GM21526 (cell line): Measurements from ENCODE around the gene MTA3.

Experiments used
- ATAC-seq: cut with Tn5 transposase; IDR thresholded peaks from one replicate; pipeline ENCODE4 v1.9.1; 2021; ENCODE audit warnings: moderate library complexity; ENCODE audit not compliant: unreplicated experiment, low FRiP score

Gene MTA3

GRCh38 chr2:42771546-42772153 is 203.2 kb downstream of the MTA3 start:
- no peak for ATAC-seq

GRCh38 chr2:42775186-42775585 is 206.8 kb downstream of the MTA3 start:
- no peak for ATAC-seq

GRCh38 chr2:42775810-42776209 is 207.4 kb downstream of the MTA3 start:
- ATAC-seq, result no peak

GRCh38 chr2:42777883-42778805 is 209.7 kb downstream of the MTA3 start:
- no peak for ATAC-seq

- ATAC-seq, result no peak
Observed at GRCh38 chr2:42781181-42781580, 212.7 kb downstream of the MTA3 start.

DNA sequence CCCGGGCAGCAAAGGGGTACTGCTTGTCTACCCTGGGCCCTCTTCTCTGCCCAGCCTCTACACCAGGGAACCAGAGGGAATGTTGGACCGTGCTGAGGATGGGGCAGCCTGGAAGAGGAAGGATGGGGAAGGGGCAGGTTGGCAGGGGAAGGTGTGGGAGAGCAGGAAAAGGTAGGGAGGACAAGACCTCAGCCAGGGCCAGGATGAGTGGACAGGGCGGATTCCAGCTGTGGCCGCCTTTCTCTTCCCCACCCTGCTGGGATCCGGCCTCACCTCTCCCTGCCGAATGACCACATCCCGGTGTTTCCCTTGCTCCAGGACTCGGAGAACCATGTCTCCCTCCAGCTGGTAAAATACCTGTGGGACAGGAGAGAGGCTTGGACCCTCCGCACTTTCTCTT is 215.1 kb downstream of the MTA3 start:
- ATAC-seq, result no peak

- ATAC-seq, result no peak
Observed at GRCh38 chr2:42784204-42784880, 215.9 kb downstream of the MTA3 start.

DNA sequence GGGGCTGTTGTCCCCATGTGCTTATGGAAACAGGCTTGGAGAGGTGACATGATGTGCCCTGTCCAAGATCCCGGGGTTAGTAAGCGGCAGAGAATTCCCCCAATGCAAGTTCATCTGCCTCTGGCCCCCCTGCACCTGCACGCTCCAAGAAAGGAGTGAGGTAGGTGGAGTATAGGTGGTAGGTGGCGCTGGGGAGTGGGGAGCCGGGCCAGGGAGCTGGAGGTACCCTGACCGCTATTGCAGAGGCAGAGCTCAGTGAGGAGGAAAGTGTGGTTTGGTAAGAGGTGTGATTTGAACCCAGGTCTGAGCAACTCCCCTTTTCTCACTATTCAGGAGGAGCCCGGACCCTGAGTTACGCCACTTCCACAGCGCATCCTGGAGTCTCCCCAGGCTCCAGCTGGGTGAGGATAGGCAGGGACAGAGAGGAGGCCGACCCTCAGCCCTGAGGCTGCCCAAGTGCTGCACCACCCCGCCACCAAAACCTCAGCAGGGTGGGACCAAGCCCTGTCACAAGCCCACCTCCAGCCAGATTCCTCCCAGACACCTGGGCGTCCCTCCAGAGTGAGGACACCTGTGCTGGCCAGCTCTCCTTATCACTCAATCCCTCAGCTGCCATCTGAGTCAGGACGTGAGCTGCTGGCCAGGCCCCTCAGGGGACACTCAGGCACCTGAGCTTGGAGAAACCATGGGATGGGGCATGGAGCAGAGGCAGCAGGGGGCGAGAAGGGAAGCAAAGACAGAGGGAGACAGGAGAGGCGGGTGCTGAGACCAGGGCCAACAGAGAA is 218.3 kb downstream of the MTA3 start:
- no peak for ATAC-seq

GRCh38 chr2:42787424-42787787 is 219.0 kb downstream of the MTA3 start:
- no peak for ATAC-seq

DNA sequence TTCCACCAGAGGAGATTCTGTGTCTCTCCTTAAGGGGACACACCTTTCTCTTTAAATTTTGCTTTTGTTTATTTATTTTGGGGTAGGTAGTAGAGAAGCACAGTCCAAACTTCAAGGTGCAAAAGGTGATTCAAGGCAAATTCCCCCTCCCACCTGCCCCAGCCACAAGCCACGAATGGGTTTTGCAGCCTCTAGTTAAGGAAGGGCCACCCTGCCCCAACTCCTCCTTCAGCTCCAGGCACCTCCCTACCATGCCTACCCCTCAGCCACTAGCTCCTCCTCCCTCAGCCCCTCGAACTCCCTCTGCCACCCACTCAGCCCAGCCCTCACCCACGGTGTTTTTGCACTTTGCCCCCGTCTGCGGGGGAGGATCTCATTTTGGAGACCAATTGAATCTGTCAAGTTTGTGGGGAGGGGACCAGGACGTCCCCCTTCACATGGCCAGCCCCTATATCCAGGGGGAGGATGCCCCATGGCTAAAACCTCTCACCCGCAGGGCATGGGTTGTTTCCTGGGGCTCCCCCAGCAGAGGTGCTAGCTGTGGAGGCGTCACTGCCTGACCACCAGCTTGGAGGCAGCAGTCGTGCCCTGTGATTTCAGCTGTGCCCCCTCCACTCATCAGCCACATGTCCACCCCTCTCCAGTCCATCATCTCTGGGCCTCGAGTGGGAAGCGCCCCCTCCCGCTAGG is 219.5 kb downstream of the MTA3 start:
- no peak for ATAC-seq

- no peak for ATAC-seq
Observed at GRCh38 chr2:42788478-42788793, 220.0 kb downstream of the MTA3 start.

GRCh38 chr2:42788882-42789281 is 220.4 kb downstream of the MTA3 start:
- no peak for ATAC-seq

DNA sequence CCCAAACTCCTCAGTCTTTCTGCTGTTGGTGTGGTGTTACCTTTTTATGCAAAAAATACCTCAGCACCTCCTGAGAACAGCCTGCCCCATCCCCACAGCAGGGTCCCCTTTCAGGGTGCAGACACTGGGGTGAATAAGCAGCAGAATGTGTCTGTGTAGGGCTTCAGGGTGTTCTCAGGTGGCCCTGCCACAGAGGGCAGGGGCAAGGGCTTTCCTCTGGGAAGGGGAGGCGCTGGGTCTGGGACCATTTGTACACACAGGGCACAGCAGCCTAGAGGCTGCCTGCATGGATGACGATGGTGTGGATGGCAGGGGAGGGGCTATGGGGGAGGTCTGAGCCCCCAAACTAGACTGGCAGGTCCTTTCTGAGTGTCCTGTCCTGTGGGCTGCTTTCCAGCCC is 221.3 kb downstream of the MTA3 start:
- no peak for ATAC-seq

- no peak for ATAC-seq
Observed at GRCh38 chr2:42791606-42792005, 223.2 kb downstream of the MTA3 start.

DNA sequence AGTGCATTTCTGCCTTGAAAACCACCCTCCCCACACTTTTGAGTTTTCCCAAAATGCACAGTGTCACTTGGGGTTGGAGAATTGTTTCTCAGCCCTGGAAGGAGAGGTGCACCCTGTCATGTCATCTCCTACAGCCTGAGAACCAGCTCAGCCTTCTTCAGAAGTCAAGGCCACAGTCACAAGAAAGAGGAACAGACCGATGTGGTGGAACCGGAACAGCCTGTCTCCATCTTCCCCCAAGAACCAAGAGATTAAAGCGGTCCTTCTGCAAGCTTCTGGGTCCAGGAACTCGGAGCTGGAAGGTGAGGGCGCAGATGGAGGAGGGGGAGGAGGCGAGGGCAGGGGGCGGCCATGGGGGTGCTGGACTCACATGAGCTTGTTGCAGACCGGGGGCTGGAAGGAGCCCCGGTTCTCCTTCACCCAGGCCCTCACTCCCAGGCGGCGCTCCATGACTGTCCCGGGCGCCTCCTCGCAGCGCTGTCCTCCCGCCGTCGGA is 223.7 kb downstream of the MTA3 start:
- no peak for ATAC-seq

DNA sequence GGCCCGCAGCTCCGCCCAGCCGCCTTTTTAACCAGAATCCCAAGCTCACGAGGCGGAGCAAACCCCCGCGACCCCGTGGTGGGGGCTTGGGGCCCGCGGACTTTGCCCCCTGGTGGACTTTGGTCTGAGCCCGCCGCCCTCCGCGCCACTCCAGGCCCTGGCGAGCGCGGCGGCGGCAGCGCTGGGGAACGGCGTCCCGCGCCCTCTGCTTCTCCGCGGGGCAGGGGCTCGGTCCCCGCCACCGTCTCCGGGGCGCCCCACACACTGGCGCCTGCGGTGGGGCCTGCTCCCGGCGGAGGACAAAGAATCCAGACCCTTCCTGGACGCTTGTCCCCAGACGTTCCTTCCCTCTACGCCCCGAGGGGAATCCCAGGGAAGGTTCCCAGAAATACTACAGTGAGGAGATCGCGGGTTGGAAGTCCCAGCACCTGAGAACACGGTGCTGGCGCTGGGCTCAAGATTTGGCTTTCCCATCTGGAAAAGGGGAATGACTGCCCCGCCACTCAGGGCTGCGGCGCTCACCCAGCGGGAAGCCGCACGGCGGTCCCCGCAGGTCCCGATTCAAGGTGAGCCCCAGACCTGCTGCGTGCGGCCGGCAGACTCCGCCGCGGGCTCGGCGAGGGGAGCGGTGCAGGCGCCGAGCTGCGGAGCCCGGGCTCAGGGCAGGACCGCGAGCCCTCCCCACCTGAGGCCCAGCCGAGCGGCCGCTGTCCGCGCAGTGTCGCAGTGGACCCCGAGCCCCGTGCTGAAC is 224.3 kb downstream of the MTA3 start, which contains the start of gene HAAO:
TSS of gene HAAO (minus strand) at position 1 of the 751 bp plus-strand sequence. CDS start 47 bp downstream, outside the sequence.
- ATAC-seq, result no peak

GRCh38 chr2:42793334-42794270 is 225.2 kb downstream of the MTA3 start:
- no peak for ATAC-seq
